Gastroesophageal sphincter (tissue), 3 donors: ENCODE results near the gene KCNJ9.

Source experiments
- POLR2AphosphoS5 ChIP-seq: sonication (generic); formaldehyde crosslinking; IDR thresholded peaks from one replicate; pipeline ENCODE4 v1.6.1; 2017; ENCODE audit warnings: antibody characterized with exemption
- TF ChIP-seq, protein P1 (sequence below), 4 experiments: fragments of 200-600 bp in 2 of 4; fragments of 450-650 bp in 2 of 4; sonication (generic) in 1 of 4; IDR thresholded peaks; one replicate each; pipeline ENCODE4 v1.5.1; 2017 to 2019; ENCODE audit warnings: antibody characterized with exemption in 4 of 4, mild to moderate bottlenecking in 2 of 4, moderate library complexity in 2 of 4

DNA sequence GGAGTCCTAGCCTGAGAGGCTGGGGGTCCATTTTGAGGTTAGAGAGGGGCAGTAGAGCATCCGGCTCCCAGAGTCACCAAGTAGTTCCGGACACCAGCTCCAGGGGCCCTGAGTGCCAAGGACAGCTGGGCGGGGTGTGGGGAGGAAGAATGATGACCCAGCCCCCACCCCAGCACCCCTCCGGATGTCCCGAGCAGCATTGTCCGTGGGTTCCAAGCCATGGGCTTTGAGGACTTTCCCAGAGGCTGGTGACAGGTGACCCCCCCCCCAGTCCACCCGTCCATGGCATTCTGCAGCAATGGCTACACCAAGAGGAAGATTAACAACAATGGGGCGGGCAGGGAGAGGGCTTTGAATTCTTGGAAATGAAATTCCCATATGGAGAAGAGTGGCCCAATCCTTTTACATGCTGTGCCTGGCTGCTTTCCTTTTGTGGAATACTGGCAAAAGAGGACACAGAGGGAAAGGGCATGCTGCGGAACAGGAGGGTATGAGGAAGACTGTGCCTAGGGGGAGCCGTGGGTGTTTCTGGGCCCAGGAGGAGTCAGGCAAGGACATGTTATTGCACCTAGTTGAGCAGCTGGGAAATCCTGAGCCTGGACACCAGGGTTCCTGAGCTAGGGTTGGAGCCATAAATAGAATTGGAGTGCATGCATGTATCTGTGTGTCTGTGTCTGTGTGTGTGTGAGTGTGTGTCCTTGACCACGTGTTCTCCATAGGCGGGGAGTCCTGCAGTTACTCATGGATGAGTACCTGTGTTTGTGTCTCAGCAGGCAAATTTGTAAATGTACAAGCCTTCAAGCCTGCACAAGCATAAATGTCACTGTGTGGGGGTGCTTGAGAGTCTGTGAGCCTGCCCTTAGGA lies 35.2 kb downstream of the KCNJ9 start:
- TF ChIP-seq, protein P1, sequence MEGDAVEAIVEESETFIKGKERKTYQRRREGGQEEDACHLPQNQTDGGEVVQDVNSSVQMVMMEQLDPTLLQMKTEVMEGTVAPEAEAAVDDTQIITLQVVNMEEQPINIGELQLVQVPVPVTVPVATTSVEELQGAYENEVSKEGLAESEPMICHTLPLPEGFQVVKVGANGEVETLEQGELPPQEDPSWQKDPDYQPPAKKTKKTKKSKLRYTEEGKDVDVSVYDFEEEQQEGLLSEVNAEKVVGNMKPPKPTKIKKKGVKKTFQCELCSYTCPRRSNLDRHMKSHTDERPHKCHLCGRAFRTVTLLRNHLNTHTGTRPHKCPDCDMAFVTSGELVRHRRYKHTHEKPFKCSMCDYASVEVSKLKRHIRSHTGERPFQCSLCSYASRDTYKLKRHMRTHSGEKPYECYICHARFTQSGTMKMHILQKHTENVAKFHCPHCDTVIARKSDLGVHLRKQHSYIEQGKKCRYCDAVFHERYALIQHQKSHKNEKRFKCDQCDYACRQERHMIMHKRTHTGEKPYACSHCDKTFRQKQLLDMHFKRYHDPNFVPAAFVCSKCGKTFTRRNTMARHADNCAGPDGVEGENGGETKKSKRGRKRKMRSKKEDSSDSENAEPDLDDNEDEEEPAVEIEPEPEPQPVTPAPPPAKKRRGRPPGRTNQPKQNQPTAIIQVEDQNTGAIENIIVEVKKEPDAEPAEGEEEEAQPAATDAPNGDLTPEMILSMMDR (IDR thresholded peaks at IDR 0.05): no peak
- peak; percentile 59 for TF ChIP-seq POLR2AphosphoS5
